Activated T-cell treated with anti-CD3 and anti-CD28 coated beads for 48 hours (primary cell): ENCODE results near the gene SH3PXD2A.
"Not testable (repeated sequence)": the region's sequence is repeated elsewhere in the genome, so short reads cannot be mapped to it uniquely, and the experiment has no call there.

Source experiments
- DNase-seq: peaks from one replicate; pipeline ENCODE4 v3.0.0-alpha.2; 2020; ENCODE audit warnings: low read depth

The SH3PXD2A gene

DNA sequence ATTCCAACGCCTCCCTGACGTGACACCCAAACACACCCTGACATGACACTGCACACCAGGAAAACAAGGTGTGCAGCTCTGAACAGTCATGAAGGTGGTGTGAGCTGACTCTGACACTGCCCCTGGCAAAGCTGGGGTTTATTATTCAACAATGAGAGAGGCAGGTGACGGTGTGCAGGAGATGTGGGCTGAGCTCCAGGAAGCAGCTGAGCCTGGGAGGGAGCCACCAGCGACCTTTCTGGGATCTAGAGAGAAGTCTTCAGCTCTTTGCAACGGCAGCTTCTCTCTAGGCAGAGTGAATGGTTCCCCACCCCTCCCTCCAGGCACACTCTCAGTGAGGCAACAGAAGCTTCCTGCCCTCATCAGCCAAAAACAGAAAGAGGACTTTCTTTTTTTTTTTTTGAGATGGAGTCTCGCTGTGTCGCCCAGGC, 65.6 kb downstream of the SH3PXD2A start:
- DNase-seq = no peak

DNA sequence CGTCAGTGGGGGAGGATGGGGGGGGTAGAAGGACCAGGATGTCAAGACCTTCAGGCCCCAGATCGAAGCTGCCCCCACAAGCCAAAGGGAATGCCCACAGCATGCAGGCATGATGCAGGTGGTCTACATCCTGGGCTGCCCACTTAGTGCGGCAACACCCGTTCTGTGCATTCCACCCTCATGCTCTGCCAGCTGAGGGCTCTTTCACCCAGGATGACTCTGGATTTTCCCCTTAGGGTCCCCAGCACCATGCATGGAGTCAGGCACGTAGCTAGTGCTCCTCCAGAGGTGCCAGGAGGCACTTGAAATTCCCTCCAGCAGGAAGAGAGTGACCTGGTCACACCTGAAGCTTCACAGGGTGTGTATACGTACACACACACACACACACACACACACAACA, 66.2 kb downstream of the SH3PXD2A start:
- no peak for DNase-seq

DNA sequence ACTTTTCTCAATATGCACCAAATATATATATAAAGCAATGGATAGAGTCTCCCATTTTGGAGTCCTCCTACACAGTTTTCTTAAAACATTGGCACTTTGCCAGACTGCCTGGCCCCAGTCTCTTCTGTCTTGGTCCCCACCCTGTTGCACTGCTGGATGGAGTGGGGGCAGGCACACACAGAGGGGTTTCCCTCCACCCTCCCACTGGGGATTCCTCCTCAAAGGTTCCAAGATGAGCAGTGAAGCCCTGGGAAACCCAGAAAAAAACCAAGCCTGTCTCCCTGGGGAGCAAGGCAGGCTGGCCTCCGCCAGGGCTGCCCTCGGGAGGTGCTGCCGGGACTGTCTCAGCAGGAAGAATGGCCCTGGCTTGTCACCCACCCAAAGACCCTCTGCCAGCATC, 68.0 kb downstream of the SH3PXD2A start:
- DNase-seq = no peak

DNA sequence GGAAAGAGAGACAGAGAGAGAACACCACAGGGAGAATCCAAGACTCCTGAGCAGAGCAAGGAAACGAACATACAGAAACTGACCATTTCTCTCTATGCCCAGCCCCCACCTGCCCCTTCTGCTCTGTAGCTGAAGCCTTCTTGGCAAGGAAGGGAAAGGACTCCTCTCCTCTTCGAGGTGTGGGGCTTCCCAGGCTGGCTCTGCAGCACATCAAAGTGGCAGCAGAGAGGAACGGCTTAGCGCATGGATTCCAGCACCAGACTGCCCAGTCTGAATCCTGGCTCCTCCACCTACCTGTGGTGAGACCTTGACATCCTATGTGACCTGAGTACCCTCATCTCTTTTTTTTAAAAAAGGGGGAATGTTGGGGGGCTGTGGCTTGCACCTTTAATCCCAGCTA, 69.4 kb downstream of the SH3PXD2A start:
- DNase-seq = no peak

DNA sequence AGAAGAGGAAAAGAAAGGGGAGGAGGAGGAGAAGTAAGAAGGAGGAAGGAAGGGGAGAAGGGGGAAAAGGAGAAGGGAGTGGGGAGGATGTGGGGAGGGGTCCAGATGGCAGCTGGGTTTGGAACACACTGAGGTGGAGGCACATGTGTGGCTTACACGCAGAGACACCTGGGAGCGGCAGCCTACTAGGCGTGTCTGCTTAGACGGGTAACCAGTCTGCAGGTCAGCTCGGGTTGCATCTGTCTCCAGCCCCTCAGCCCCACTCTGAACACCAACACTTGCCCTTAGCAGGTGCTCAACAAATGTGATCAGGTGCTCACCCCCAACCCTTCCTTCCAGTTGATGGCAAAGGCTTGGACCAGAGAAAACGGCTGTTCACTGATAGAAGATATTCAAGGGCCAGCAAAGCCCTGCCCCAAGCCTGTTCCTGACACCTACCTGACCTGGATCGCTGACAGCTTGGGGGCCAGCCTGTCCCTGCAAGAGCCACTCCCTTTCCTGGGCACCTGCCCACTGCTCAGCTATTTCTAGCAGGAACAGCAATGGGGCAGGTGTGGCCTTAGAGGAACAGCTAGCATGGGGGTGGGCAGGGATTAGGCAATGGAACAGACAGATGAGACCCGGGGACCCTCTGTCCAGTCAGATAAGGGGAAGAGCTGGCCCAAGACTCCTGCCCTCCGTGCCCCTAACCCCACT, 70.5 kb downstream of the SH3PXD2A start:
- no peak for DNase-seq

DNA sequence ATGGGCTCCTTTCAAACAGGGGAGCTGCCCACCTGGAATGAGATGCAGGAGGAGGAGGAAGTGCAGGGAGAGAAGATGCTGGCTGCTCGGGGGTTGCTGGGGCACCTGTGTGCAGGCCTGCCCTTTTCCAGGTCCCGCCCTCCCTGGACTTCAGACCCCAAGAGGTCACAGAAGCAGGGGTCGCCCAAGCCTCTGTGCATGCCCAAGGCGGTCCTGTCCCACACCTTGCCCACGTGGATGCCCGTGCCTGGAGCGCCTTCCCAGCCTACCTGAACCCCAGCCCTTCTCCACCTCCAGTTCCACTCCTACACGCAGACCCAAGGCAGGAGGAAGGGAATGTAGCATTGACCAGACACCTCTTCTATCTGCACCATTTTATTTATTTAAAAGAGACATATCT, 71.3 kb downstream of the SH3PXD2A start:
- DNase-seq = no peak

DNA sequence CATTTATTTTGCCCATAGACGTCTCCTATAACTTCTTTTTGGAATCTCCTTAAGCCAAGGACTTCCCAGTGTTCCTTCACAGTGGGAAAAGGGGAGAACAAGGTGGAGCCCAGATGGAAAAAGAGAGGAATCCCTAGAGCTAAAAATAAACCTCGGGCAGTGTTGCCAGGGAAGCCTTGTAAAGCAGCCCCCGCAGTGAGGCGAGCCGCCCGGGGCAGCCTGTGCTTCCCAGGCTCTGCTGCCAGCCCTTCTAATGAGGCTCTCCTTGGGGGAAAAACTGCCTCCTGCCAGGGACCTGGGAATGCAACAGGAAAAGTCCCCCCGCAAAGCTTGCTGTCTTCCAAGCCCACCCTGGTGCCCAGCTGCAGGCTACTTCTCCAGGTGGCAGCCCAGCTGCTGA, 71.7 kb downstream of the SH3PXD2A start:
- no peak for DNase-seq

DNA sequence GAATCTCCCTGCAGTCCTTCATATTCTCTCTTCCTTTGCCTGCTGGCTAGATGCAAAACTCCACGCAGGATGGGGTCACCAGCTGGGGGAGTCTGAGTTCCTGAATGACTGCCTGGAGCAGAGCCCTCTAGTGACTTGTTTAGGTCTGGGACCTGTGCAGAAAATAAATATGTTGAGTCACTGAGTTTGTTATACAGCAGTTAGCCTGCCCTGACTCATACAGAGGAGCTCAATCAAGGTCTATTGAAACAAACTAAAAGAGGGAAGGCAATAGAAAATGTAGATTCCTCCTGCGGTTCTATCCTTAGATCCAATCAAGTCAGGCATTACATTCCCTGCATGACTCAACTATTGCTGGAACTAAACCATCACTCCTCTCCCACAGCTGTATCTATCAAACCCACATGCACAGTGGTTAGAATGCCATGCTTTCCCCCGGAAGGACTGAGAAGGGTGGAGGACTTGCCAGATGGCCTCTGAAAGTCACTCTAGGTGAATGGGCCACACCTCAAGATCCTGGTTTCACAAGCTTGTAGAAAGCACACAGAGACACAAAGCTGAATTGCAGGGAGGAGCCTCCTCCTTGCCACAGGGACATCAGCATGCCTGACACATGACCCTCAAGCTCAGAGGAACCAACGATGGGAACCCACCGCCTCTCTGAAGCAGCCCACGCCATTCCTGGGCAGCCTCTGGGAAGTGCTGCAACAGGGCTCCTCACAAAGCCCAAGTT, 73.9 kb downstream of the SH3PXD2A start:
- DNase-seq = no peak

DNA sequence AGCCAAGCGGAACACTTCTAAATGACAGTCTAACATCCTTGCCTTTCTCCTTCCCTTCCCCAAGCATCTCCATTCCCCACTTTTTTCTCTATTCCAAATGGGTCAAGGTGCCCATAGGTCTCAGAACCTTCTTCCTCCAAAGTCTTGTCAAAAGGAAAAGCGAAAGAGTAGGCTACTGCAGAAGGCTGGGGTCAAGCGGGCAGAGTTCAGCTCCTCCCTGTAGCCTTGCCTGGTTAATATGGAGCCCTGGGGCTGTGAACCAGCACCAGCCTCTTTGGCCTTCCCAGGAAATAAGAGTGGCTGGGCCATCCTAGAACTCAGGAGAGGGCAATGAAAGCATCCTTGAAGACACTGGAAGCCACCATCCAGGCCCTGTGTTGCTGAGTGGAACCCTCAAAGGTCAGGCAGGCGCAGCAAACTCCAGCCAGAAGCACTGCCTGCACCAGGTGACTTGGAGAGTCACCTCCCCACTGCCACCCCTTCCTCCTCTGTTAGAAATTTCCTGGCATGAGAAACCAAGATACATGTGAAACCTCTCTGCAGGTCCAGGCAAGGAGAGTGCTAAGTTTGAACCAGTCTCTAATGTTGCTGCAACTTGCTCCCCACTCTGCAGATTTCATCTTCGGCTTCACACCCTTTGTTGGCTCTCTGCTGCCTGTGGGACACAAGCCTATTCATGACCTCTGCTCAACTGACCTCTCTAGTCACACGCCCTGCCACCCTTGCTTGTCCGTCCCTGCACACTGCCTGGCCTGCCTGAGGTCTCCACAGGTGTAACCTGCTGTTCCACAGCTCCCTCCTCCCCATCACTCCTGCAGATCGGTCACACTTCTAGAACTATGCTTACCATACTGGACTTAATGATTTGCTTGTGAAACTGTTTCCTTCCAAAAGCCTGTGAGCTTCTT, 74.9 kb downstream of the SH3PXD2A start:
- DNase-seq = no peak

DNA sequence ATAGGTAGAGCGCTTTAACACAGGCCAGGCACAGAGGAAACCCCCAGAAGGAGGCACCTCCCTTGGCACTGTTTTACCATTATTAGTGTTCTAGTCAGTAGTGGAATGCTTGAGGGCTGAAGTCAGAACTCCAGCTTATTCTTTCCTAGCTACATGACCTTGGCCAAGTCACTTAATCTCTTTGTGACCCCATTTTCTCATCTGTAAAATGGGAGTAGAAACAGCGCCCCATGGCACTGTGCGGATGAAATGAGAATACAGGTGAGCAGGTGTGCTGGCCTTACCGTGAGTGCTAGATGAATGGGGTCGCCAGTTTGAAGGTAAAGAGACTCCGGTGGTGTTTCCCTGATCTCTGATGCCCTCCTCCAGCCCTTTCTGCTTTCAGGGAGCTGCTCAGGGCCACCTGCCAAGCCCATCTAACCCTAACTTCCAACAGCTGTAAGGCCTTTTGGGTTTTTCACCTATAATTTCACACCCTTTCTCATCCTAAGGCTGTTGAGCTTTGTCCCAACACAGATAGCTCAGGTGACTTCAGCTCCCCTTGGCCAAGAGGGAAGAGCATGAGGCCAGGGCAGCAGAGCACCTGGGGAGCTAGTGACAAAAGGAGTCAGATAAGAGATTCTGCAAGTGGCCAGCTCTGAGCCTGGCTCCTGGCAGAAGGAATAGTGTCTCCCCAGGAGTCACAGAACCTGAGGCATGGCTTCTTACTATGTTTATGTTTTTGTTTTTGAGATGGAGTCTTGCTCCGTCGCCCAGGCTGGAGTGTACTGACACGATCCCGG, 76.8 kb downstream of the SH3PXD2A start:
- DNase-seq = no peak

DNA sequence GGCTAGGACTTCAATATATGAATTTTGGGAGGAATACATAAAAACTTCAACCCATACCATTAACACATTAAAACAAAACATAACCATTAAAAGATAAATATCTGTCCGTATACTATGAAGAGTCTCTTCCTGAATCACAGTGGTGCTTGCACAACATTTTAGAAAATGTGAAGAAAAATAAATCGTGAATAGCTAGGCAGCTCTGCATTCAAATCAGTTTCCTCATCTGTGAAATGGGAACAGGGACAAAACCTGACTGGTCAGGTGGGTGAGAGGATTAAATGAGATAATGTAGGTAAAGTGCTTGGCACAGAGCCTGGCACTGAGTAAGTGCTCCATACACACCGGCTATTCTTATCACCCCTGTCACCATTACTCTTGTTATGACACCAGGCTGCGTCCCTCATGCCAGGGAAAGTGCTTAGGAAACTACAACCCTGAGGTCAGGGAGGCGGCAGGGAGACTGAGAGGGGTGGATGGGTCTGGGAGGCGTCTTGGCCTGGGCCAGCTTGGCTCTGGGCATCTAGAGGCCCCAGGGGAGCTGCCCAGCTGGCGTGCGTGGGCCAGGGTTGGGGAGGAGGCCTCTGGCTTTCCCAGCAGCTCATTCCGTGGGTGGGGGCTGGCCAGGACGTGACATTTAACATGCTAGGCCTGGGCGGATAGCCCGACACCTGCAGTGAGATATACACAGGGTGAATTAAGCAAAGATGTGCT, 78.3 kb downstream of the SH3PXD2A start:
- DNase-seq = no peak

DNA sequence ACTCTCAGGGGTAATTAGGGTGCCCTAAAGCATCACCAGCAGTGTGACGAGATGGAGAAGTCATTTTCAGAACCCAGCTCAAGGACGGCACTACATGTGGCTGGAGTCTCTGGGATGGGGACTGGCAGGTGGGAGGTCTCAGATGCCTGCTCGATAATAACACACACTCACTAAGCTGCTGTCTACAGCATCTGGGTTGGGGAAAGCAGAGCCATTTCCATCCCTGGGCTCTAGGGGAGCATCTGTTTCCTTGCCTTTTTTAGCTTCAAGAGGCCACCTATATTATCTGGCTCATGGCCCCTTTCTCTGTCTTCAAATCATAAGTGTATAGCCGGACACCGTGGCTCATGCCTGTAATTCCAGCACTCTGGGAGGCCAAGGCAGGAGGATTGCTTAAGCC, 79.6 kb downstream of the SH3PXD2A start:
- no peak for DNase-seq

DNA sequence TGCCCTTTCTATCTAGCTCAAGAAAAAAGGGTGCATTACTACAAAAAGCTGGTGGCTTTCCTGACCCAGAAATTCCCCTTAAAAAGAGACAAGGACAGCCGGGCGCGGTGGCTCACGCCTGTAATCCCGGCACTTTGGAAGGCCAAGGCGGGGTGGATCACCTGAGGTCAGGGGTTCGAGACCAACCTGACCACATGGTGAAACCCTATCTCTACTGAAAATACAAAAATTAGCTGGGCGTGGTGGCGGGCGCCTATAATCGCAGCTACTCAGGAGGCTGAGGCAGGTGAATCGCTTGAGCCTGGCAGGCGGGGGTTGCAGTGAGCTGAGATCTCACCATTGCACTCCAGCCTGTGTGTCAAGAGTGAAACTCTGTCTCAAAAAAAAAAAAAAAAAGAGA, 82.5 kb downstream of the SH3PXD2A start:
- DNase-seq = not testable (repeated sequence)

DNA sequence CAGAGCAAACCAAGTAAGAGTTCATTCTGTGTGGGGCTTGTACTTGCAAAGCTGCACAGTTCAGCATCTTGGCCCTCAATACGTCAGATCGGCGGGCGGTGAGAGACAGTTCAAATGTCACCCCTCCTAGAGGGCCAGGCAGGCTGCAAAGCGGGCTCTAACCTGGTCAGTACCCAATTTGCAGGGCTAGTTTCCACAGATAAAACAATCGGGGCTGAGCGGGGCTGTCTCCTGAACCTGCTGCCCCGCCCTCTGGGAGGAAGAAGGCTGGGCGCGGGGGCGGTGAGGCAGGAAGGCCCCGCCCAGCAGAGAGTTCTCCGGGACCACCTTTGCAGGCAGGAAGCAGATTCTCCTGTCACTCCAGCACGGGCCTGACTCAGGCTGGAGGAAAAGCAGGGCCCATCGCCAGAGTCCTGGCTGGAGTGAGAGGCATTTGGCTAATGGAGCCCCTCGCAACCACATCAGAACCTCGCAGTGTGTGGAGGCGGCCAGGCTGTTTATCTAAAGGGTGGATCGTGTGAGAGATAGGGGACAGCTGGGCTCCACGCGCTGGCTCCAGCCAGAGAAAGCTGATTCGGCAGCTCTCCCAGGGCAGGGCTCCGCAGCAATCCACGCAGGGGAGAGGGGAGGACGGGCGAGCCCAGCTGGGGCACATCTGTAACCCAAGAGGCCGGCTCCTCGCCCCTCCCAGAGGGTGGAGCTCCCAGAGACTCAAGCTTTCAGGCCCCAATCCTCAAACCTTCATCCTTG, 83.1 kb downstream of the SH3PXD2A start:
- DNase-seq = peak; percentile 46

DNA sequence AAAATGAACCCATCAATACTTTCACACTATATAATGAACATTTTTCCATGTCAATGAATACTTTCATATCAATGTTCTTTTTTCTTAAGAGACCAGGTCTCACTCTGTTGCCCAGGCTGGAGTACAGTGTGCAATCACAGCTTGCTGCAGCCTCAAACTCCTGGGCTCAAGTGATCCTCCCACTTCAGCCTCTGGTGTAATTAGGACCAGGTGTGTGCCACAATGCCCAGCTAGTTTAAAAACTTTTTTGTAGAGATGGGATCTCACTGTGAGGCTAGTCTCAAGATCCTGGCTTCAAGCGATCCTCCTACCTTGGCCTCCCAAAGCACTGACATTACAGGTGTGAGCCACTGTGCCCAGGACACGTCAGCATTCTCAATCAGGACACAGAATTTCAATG, 85.2 kb downstream of the SH3PXD2A start:
- no peak for DNase-seq

DNA sequence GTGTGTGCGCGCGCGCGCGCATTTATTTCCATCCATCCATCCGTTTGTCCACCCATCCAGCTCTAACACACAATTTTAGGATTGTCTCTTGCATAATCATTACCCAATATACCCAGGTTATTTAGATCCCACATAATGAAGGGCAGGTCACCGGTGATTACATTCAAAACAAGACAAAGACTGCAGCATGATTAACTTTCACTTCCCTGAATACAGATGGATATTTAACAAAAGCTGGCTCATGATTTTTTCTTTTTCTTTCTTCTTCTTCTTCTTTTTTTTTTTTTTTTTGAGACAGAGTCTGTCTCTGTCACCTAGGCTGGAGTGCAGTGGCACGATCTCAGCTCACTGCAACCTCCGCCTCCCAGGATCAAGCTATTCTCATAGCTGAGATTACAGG, 86.2 kb downstream of the SH3PXD2A start:
- DNase-seq = no peak

DNA sequence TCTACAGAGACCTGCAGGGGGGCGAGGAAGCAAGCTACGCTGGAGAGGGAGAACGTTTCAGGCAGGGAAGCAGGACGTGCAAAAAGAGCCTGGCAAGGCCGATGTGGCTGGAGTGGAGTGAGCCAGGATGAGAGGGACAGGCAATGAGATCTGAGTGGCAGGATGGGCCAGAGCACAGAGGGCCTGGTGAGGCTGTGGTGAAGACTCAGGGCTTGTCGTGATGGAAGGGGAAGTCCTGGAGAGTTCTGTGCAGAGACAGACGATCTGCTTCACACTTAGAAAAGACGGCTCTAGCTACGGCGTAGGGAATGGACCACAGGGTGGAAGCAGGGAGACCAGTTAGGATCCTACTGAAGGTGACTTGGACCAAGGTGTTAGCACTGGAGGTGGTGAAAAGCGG, 87.0 kb downstream of the SH3PXD2A start:
- DNase-seq = no peak

DNA sequence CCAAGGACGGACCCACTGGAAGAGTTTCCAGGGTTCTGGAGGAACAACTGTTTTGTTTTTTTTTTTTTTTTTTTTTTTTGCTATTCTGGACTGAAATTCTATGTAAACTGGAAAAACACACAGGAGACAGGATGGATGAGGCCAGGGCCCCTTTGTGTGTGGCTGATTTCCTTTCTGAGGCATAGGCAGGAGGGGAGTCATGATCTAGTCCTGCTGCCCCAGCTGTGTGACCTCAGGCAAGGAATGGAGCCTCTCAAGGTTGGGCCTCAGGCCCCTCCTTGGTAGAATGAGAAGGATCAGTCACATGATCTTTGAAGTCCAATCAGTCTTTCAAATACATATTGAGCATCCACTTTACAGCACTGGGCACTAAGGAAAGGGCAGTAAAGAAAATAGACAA, 87.6 kb downstream of the SH3PXD2A start:
- no peak for DNase-seq

DNA sequence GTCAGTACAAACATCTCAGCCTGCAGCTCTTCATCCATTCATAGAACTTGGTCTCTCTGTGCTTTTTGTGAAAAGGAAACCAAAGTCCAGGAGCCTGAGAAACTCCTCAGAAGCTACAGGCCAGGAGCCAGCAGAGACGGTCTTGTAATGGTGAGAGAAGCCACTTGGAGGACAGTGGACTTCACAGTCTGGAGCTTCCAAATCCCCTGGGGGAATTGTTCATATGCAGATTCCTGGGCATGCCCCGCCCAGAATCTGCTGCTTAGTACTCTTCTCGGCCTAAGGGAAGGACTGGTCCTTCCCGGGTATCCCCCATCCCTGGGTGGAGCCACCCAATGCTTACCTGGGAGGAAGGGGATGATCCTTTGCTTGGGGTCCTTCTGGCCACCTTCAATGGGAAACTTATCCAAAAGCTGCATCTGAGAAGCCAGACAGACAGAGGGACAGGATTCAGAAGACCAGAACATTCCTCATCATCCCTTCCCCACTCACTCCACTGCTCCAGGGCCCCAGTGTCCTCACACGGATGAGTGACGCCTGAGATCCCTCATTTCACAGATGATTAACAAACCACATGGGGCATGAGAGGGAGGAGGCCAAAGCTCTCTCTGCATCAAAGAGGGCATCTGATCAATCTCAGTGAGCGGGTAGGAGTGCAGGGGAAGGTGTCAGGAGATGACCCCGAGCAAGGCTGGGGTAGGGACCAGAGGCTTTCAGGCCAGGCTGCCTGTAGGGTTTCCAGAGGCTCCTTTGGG, 88.4 kb downstream of the SH3PXD2A start:
- DNase-seq = no peak

DNA sequence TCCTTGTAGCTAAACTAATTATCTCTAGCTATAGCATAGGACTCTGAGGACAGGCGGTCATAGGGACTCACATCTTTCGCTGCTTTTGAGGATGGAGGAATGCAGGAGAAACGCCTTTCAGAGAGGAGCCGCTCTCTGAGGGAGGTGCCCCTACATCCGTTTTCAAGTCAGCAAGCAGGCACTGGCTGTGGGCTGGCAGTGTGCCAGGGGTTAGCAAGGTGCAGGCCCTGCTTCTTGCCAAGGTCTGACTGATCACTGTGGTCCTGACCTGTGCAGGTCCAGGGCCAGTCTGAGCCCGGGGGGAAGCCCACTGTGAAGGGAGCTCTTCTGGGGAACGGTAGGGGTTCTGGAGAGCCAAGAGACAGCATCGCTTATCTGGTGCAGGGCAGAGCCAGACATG, 89.4 kb downstream of the SH3PXD2A start:
- DNase-seq = peak; percentile 45
